Measurements from ENCODE around the gene RHBDL1. TPM values are rescaled to one million over a fixed set of nuclear protein-coding genes. Genes with fewer than 3 reads are reported as not detected.

Gene RHBDL1
- polyA plus RNA-seq (ENCODE audit: insufficient read length in 4 of 4) = 1 to 10 TPM in 3 of 4 donors, under 1 TPM in 1; 0.91 to 2.8 (median 1.1) TPM

- no peak for DNase-seq (ENCODE audit: low read depth in 4 of 4, low spot score in 3 of 4)
Observed at GRCh38 chr16:674968-675883, at the start of gene RHBDL1. RHBDL1 (plus strand) TSS chr16:675671; CDS start chr16:675791, 120 bp downstream.

GRCh38 chr16:625977-626765, 49.3 kb upstream of the RHBDL1 start:
- no peak for DNase-seq (ENCODE audit: low read depth in 4 of 4, low spot score in 3 of 4)

DNA sequence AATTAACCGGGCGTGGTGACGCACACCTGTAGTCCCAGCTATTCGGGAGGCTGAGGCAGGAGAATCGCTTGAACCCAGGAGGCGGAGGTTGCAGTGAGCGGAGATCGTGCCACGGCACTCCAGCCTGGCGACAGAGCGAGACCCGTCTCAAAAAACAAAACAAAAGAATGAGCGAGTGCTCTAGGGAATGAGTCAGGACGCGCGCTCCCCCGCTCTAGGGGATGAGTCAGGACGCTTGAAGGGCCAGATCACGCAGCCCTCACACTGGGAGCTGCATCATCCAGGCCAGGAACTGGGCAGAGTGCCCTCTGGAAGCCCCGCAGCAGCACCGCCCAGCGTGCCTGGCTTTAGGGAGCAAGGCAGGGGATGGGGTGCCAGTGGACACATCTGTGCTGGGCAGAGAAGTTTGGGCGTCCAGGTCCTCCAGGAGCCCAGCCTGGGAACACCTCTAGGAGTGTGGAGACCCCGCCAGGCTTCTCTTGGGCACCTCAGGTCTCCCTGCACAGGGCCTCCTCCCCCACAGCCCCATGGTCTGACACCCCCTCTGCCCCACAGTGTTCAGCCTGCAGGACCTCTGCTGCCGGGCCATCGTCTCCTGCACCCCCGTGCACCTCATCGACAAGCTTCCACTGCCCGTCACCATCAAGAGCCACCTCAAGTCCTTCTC, 48.6 kb upstream of the RHBDL1 start:
- no peak for DNase-seq (ENCODE audit: low read depth in 4 of 4, low spot score in 3 of 4)

- no peak for DNase-seq (ENCODE audit: low read depth in 4 of 4, low spot score in 3 of 4)
Observed at GRCh38 chr16:627454-628239, 47.8 kb upstream of the RHBDL1 start.

GRCh38 chr16:628321-629061, 47.0 kb upstream of the RHBDL1 start:
- DNase-seq (ENCODE audit: low read depth in 4 of 4, low spot score in 3 of 4) = no peak

DNA sequence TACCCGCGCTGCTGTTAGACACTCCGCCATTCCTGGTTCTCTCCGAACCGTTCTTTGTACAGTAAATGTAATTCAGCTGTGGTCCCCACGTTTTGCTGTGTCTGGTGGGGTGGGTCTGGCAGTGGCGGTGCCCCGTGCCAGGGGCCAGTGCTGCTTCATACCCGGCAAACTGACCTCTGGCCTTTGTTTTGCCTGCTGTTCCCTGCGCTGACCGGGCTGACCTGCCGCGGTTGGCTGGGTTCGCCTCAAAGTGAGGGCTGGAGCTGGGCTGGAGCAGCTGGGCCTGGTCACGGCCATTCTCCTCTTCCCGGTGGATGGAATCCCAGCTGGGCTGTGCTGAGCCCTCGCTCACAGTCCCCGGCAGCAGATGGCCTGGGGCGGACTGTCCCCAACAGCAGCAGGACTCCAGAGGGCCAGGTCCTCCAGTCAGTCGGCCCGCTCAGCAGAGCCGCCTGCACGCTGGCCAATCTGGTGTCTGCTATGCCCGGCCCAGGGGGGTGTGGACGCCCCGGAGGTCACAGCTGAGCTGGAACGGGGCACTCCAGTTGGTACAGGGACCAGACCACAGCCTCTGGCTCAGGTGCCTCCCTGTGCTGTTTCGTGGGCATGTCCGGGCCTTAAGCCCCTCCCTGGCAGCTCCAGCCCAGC, 46.2 kb upstream of the RHBDL1 start:
- DNase-seq (ENCODE audit: low read depth in 4 of 4, low spot score in 3 of 4) = no peak

- no peak for DNase-seq (ENCODE audit: low read depth in 4 of 4, low spot score in 3 of 4)
Observed at GRCh38 chr16:629833-630248, 45.6 kb upstream of the RHBDL1 start.

GRCh38 chr16:630249-630814, 45.1 kb upstream of the RHBDL1 start:
- no peak for DNase-seq (ENCODE audit: low read depth in 4 of 4, low spot score in 3 of 4)

GRCh38 chr16:630815-631405, 44.6 kb upstream of the RHBDL1 start, which contains the start of gene WFIKKN1:
WFIKKN1 (plus strand) TSS chr16:630985; CDS start chr16:631254, 269 bp downstream.
- DNase-seq (ENCODE audit: low read depth in 4 of 4, low spot score in 3 of 4) = no peak

- no peak for DNase-seq (ENCODE audit: low read depth in 4 of 4, low spot score in 3 of 4)
Observed at GRCh38 chr16:631808-632358, 43.6 kb upstream of the RHBDL1 start.

DNA sequence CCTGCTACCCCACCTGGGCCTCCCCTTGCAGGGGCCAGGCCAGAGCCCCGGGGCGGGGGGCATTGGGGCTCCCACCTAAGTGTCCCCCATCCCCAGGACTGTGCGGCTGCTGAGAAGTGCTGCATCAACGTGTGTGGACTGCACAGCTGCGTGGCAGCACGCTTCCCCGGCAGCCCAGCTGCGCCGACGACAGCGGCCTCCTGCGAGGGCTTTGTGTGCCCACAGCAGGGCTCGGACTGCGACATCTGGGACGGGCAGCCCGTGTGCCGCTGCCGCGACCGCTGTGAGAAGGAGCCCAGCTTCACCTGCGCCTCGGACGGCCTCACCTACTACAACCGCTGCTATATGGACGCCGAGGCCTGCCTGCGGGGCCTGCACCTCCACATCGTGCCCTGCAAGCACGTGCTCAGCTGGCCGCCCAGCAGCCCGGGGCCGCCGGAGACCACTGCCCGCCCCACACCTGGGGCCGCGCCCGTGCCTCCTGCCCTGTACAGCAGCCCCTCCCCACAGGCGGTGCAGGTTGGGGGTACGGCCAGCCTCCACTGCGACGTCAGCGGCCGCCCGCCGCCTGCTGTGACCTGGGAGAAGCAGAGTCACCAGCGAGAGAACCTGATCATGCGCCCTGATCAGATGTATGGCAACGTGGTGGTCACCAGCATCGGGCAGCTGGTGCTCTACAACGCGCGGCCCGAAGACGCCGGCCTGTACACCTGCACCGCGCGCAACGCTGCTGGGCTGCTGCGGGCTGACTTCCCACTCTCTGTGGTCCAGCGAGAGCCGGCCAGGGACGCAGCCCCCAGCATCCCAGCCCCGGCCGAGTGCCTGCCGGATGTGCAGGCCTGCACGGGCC, 42.8 kb upstream of the RHBDL1 start:
- DNase-seq (ENCODE audit: low read depth in 4 of 4, low spot score in 3 of 4) = no peak

DNA sequence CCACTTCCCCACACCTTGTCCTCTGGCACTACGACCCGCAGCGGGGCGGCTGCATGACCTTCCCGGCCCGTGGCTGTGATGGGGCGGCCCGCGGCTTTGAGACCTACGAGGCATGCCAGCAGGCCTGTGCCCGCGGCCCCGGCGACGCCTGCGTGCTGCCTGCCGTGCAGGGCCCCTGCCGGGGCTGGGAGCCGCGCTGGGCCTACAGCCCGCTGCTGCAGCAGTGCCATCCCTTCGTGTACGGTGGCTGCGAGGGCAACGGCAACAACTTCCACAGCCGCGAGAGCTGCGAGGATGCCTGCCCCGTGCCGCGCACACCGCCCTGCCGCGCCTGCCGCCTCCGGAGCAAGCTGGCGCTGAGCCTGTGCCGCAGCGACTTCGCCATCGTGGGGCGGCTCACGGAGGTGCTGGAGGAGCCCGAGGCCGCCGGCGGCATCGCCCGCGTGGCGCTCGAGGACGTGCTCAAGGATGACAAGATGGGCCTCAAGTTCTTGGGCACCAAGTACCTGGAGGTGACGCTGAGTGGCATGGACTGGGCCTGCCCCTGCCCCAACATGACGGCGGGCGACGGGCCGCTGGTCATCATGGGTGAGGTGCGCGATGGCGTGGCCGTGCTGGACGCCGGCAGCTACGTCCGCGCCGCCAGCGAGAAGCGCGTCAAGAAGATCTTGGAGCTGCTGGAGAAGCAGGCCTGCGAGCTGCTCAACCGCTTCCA, 42.0 kb upstream of the RHBDL1 start:
- no peak for DNase-seq (ENCODE audit: low read depth in 4 of 4, low spot score in 3 of 4)

GRCh38 chr16:634051-634670, 41.3 kb upstream of the RHBDL1 start:
- DNase-seq (ENCODE audit: low read depth in 4 of 4, low spot score in 3 of 4) = no peak

DNA sequence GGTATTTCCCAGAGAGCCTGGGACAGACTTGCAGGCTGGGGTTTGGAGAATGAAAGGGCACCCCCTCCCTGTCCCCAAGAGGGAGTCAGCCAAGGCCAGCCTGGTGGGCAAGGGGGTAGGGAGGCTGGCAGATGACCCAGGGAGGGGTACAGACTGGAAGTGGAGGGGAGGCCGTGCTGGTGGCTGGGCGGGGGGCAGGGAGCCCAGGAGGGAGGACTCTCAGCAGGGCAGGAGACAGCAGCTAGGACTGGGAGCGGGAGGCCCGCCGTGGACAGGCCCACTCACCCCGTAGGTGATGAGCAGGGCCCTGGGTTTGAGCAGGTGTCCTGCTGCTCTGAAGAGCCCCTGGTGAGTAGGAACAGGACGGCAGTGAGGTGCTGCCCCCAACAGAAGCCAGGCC, 40.5 kb upstream of the RHBDL1 start:
- DNase-seq (ENCODE audit: low read depth in 4 of 4, low spot score in 3 of 4) = no peak

DNA sequence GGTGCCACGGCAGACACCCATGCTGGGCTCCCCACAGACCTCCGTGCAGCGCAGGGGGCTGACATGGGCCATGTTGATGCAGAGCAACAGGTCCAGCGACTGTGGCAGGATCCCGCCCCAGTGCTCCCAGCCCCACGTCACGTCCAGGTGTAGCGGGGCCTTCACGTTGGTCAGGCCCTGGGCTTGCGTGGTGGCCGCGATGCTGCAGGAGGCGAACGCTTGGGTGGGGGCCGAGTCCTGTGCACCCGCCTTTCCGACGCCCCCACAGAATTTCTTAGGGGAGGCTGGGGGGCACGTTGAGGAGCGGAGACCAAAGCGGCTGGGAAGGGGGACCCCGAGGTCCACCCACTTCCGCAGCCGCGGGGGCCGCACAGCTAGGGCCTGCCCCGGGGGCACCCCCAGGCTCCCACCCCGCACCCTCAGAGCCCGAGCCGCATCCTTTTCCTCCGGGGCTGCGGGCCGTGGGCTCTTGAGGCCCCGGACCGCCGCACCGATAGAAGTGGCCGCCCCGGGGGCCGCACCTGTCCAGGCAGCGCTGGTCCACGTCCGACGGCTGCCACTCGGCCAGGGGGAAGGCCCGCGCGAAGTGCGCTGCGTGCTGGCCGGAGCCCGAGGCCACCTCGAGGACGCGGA, 39.8 kb upstream of the RHBDL1 start:
- DNase-seq (ENCODE audit: low read depth in 4 of 4, low spot score in 3 of 4) = no peak

Measured in left renal pelvis (tissue), 4 donors.